ENCODE data around the gene FAM222A.

The FAM222A gene

GRCh38 chr12:109758426-109759420, 45.1 kb downstream of the FAM222A start:
- no peak for DNase-seq (ENCODE audit: low read depth in 2 of 2)
- TF ChIP-seq, protein P1, sequence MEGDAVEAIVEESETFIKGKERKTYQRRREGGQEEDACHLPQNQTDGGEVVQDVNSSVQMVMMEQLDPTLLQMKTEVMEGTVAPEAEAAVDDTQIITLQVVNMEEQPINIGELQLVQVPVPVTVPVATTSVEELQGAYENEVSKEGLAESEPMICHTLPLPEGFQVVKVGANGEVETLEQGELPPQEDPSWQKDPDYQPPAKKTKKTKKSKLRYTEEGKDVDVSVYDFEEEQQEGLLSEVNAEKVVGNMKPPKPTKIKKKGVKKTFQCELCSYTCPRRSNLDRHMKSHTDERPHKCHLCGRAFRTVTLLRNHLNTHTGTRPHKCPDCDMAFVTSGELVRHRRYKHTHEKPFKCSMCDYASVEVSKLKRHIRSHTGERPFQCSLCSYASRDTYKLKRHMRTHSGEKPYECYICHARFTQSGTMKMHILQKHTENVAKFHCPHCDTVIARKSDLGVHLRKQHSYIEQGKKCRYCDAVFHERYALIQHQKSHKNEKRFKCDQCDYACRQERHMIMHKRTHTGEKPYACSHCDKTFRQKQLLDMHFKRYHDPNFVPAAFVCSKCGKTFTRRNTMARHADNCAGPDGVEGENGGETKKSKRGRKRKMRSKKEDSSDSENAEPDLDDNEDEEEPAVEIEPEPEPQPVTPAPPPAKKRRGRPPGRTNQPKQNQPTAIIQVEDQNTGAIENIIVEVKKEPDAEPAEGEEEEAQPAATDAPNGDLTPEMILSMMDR (IDR thresholded peaks at IDR 0.05; ENCODE audit: low read depth, low read length), result no peak
- H3K4me3 ChIP-seq (replicated peaks in 1 of 2; ENCODE audit: low read depth in 2 of 2, low read length in 2 of 2), result no peak overlapping the region

GRCh38 chr12:109759595-109759994, 46.0 kb downstream of the FAM222A start:
- no peak for DNase-seq (ENCODE audit: low read depth in 2 of 2)
- TF ChIP-seq, protein P1 (IDR thresholded peaks at IDR 0.05; ENCODE audit: low read depth, low read length), result no peak
- no peak overlapping the region for H3K4me3 ChIP-seq (replicated peaks in 1 of 2; ENCODE audit: low read depth in 2 of 2, low read length in 2 of 2)

- TF ChIP-seq, protein P1 (IDR thresholded peaks at IDR 0.05; ENCODE audit: low read depth, low read length), result no peak
- DNase-seq (ENCODE audit: low read depth in 2 of 2), result no peak
Observed at GRCh38 chr12:109760031-109760929, 46.7 kb downstream of the FAM222A start.

DNA sequence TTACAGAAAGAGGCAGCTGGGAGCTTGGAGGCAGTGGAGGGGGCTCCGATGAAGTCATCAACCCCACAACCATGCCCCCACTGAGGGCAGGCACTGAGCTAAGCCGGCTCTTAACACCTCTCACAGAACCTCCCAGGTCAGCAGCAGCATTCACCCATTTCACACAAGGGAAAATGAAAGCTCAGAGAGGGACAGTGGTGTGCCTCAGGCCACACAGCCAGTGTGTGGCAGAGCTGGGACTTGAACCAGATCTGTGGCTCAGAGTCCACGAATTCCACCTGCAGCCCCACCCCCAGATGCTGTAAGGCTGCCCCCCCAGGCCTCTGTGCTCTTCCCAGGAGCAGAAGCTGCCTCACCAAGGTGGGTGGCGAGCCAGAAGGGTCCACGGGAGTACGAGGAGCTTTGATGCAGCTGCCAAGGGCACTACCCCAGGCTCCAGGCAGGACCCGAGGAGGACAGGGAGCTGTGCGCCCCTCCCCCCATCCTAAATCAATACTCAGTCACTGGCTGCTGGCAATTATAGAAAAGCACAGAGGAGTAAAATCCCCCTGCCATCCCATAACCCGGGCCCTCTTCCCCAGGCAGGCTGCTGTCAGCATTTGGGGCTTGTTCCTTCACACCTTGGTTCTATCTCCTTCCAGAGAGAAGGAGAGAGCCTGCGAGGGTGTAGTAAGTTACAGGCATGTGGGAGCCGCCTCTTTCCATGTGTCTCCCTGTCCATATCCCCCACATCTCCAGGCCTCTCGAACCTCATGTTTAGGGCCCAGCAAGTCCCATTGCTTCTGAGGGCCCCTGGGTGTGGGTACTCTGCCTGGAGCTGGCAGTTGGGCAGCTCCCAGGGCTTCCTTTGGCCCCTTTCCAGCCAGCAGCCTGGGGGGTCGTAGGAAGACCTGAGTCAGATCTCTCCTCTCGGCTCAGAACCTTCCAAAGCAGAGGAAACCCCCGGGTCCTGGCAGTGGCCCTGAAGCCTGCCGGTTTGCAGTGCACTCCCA, 47.6 kb downstream of the FAM222A start:
- H3K4me3 ChIP-seq (replicated peaks in 1 of 2; ENCODE audit: low read depth in 2 of 2, low read length in 2 of 2), result no peak overlapping the region
- no peak for DNase-seq (ENCODE audit: low read depth in 2 of 2)
- TF ChIP-seq, protein P1 (IDR thresholded peaks at IDR 0.05; ENCODE audit: low read depth, low read length), result no peak

More at GRCh38 chr12:109760031-109760929, 46.7 kb downstream of the FAM222A start:
- H3K4me3 ChIP-seq (replicated peaks in 1 of 2; ENCODE audit: low read depth in 2 of 2, low read length in 2 of 2), result no peak overlapping the region

DNA sequence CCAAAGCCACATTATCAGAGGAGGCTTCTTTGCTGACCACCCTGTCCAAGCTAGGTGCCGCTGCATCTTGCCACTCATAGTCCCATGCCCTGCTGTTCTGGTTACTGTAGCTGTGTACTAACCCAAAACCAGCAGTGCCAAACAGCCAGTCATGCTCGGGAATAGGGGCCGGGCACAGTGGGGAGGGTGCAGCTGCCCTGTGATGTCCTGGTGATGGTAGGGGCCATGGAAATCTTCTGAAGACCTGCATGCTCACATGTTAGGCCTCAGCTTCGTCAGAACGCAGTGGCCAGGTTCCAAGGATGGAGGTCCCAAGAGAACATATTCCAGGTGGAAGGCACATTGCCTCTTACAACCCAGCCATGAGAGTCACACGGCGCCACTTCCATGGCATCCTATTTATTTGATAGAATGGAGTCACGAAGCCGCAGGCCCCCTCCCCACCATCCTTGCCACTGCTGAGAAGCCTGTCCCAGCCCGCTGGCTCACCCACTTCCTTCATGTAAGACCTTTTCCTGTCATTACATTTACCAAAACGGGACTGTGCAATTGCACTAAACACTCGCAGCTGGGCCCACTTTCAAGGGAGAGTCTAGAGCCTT, 48.5 kb downstream of the FAM222A start:
- TF ChIP-seq, protein P1 (IDR thresholded peaks at IDR 0.05; ENCODE audit: low read depth, low read length), result no peak
- DNase-seq (ENCODE audit: low read depth in 2 of 2), result no peak
- H3K4me3 ChIP-seq (replicated peaks in 1 of 2; ENCODE audit: low read depth in 2 of 2, low read length in 2 of 2), result no peak overlapping the region

All from cardiac fibroblast (primary cell).